ENCODE results near the gene TDRD5.
"Not testable (repeated sequence)": the region's sequence is repeated elsewhere in the genome, so short reads cannot be mapped to it uniquely, and the experiment has no call there.

TDRD5 gene

DNA sequence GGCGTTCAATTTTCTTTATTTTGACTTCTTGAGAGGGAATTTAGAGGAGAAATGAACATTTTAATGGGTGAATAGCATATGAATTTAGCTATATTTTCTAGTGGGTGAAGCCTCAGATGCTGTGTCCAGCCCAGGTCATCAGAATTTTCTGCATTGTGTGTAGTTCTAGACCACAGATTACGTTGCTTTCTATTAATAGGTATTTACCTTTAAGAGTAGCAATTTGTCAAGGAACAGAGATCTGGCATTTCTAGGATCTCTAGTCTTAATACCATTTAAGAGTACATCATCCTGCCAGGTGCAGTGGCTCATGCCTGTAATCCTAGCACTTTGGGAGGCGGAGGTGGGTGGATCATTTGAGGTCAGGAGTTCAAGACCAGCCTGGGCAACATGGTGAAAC, 20.7 kb downstream of the TDRD5 start:
- no peak for DNase-seq

DNA sequence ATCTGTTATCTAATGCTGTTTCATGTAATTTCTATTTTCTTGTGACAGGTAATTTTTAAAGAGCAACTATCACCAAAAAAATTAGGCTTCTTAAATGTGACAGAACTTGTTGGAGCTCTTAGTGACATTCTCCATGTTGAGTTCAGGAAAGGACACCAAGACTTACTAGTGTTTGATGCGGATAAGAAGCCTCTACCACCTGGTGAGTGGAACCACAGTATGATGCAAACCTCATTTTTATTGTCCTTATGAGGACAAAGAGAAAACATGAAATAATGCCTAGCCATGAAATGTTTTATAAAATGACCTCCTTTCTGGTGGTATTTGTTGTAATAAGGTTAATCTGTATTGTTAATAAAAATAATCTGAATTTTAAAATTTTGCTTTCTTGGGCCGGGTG, 39.1 kb downstream of the TDRD5 start:
- no peak for DNase-seq

DNA sequence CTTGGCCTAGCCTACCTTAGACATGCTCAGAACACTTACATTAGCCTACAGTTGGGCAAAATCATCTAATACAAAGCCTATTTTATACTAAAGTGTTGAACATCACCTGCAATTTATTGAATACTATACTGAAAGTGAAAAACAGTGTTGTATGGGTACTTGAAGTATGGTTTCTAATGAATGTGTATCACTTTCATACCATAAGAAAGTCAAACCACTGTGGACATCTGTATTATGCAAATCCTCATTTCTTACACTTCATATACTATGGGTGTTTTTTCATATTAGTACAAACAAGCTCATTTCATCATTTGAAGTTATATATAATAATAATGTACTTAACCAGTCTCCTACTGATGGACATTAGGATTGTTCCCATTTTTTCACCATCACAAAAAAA, 41.2 kb downstream of the TDRD5 start:
- DNase-seq = no peak

DNA sequence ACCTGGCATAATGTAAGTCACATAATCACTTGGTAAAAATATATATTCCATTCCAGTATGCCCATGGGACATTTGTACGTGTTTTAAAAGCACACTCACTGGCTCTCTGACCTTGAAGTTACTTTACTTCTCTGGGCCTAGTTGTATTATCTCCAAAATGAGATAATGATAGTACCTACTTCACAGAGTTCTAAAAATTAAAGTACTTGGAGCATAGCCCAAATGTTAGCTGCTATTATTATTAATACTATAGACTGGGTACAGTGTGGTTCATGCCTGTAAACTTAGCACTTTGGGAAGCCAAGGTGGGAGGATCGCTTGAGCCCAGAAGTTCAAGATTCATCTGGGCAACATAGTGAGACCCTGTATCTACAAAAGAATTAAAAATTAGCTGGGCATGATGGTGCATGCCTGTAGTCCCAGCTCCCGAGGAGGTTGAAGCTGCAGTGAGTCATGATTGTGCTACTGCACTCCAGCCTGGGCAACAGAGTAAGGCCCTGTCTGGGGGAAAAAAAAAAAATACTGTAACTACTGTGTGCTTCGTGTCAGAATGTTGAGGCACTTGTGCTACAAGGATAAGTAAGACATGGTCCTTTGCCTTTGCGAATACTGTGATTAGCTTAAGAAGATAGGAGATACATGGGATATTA, 45.7 kb downstream of the TDRD5 start:
- DNase-seq = no peak

DNA sequence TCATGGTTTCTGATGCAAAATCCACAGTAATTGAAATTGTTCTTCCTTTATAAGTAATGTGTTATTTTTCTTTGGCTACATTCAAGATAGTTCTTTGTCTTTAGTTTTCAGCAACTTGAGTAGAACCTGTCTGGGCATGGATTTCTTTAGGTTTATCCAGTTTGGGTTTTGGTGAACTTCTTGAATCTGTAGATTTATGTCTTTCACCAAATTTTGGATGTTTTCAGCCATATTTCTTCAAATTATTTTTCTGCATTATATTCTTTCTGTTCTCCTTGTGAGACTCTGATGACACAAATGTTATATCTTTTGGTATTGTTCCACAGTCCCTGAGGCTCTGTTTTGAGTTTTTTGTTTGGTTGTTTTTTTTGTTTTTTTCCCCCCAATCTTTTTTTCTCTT, 69.4 kb downstream of the TDRD5 start:
- no peak for DNase-seq

DNA sequence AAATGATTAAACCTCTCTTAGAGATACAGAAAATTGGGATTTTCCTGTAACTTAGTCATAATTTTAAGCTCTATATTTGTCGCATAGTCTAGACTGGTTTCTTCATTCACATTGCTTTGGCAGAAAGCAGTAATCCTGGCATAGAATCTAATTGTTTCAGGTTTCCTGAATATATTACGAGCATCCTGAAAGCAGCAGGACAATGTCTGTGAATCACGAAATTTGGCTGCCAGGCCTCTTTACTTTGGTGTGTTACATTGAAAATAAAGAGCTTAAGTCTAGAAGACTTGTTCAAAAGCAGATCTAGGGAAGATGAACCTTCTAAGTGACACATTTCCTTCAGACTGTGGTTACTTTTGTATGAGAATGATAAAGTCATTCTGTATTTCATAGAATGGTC, 72.2 kb downstream of the TDRD5 start:
- DNase-seq = no peak

DNA sequence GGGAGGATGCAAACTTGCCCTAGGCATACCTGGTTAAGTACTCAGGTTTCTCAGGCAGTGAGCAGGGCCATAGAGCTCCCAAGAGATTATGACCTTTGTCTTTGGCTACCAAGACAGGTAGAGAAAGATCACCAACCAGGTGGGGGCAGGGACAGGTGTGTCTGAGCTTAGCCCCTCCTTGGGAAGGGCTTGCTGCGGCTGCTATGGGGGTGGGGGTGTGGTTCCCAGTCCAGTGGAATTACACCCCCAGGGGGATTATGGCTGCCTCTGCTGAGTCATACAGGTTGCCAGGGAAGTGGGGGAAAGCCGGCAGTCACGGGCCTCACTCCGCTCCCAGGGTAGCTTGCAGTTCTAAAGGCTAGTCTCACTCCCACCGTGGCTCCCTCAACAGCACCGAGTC, 86.2 kb downstream of the TDRD5 start:
- no peak for DNase-seq

DNA sequence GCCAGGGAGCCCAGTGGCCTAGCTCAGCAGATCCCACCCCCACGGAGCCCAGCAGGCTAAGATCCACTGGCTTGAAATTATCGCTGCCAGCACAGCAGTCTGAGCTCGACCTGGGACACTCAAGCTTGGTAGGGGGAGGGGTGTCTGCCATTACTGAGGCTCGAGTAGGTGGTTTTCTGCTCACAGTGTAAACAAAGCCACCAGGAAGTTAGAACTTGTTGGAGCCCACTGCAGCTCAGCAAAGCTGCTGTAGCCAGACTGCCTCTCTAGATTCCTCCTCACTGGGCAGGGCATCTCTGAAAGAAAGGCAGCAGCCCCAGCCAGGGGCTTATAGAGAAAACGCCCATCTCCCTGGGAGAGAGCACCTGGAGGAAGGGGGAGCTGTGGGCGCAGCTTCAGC, 102.9 kb downstream of the TDRD5 start:
- not testable (repeated sequence) for DNase-seq

DNA sequence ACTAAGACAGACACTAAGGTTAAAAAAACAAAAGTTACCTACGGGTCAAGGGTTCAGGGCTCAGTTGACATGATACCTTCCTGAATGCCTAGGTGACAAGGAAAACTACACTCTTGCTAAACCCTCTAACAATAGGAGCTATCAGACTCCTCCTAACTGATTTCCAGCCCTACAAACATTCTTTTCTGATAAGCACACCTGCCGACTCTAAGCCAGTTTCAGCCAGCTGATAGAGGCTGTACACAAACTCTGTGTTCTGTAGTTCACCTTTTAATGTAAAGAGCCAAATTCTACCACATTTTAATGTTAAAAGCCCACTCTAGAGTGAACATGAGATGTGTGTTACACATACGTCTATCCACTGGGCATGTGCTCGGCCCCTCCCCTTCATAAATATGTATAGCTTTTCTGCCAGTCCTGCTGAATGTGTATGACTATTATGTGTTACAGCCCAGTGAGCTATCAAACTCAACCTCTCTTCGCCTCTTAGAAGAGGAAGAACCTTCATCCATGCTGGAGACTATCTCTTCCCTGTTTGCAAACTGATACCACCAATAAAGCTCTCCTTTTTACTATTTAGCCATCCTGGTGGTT, 111.4 kb downstream of the TDRD5 start:
- DNase-seq = no peak

DNA sequence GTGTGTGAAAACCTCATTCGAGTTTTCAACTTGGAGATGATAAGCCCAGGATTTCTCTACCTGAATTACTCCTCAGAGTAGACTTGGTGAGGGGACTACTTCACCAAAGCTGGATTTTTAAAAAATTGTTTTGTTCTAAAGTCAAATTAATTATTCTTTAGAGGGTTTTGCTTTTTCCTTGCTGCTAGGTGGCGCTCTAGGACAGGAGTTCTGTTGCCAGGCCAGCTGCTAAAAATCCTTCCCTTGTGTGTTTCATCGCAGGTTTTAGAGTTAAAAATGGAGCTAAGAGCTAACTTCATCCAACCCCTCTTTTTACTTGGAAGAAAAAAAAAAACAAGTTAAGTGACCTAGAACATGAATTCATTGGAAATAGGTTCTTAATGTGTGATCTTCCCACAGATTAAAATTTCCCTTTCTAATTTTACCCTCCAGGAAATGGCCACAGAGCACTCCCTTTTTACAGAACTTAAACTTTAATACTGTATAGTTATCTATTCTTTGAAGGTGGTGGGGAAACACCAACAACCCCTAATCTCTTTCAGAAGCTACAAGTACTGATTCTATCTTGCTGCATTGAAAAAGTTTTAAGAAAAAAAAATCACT, 114.8 kb downstream of the TDRD5 start:
- DNase-seq = no peak

DNA sequence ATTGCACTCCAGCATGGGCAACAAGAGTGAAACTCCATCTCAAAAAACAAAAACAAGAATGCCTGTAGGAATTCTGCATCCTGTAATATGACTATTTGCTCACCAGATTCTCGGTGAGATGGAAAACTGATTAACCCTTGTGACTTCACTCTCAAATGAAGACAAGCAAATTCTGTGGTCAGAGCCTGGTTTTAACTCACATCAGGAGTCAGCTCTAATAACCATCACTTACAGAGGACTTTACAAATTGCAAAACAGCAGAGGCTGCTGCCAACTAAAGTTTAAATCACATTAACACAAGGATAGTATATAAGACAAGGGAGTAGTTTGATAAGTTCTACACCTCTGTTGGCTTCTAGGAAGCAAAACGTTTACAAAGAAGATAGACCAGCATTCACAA, 115.8 kb downstream of the TDRD5 start:
- DNase-seq = no peak

DNA sequence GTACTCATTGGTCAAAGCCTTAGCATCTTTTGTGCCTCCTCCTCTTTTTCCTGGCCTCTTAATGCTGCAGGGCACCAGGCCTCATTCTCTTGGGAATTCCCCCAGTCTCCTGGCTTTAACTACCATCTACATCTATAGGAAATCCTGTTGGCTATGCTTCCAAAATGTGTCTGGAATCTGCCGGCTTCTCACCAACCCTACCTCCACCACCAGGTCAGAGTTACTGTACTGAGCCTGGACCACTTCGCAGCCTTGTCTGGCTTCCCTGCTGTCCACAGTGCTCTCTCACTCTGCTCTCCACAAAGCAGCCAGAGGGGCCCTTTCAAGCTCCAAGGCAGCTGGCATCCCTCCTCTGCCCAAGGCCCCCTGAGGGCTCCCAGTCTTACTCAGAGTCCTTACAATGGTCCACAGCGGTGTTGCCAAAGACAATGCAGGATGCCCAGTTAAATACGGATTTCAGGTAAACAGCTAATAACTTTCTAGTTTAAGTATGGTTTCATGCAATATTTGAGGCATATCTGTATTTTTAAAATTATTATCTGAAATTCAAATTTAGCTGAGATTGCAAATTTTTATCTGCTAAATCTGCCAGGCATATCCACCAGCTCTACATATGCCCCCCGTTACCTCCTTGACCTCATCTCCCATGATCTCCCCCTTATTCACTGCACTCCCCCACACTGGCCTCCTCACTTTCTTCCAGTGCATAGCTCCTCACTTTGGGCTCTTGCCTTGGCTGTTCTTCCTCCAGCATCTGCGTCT, 117.0 kb downstream of the TDRD5 start:
- no peak for DNase-seq

DNA sequence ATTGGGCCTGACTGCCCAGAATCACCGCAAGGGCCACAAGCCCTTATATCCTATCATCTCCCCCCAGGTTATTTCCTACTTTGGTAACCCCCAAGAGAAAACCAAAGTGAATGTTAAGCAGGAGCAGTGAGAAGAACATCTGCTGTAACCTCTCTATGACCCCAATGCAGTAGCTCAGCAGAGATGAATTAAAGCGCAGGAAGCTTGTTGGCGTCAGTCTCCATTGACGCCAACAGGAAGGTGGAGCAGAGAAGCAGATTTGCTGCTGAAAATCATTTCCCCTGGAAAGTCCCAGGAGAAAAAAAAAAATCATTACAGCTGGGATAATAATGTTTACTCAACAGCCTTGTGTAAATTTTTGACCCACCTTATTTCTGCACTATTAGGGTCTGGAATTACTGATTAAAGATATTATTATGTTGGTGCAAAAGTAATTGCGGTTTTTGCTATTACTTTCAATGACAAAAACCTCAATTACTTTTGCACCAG, 118.3 kb downstream of the TDRD5 start:
- DNase-seq = no peak

DNA sequence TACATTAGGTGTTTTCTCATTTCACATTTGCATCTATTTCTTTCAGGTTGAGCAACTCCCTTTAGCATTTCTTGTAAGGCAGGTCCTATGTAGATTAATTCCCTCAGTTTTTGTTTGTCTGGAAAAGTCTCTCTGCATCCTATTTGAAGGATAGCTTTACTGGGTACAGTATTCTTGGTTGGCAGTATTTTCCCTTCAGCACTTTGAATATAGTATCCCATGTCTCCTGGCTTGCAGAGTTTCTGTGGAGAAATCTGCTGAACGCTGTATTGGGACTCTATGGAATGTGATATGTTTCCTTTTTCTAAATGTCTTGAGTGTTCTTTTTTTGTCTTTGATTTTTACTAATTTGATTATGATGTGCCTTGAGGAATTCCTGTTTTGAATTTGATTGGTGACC, 122.5 kb downstream of the TDRD5 start:
- DNase-seq = no peak

DNA sequence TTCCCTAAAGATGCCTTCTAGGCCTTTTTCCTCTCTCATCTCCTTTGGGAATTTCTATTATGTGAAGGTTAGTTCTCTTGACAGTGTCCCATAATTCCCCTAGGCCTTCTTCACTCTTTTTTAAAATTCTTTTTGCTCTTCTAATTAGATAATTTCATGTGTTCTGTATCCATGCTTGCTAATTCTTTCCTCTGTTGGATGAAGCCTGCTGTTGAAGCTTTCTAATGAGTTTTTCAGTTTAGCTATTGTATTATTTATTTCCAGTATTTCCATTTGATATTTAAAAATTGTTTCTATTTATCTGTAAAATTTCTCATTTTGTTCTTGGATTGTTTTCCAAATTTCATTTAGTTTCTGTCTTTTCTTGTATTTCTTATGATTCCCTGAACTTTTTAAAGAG, 123.0 kb downstream of the TDRD5 start:
- DNase-seq = no peak

DNA sequence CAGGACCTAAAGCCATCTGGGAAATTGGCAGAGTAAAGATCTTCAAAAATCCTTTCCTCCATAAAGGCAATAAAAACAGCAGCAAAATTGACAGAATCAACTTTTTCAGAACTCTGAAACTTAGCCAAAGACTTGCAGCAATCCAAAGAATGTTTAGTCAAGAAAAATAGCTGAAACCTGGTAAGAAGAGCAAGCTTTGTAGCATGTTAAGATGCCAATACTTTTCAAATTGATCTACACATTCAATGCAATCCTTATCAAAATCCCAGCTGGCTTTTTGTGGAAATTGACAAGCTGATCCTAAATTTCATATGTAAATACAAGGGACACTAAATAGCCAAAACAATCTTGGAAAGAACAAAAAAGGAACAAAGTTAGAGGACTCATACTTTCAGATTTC, 127.6 kb downstream of the TDRD5 start:
- DNase-seq = no peak

DNA sequence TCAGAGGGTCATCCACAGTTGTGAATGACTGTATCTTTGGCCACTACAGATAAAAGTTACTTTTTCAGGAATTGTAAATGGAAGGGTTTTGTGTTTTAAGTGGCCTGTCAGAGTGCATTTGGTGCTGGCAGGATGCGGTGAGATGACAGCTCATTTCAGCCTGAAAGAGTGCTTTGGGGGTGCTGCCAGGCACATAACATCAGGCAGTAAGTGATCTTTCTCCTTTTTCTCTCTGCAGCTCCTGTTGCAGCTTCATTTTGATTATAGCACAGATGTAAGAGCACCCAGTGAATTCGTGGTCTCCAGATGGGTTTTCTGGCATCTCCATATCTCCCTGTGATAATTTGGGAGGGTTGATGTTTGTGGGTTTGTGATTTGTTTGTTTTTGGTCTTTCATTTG, 136.6 kb downstream of the TDRD5 start:
- DNase-seq = no peak

DNA sequence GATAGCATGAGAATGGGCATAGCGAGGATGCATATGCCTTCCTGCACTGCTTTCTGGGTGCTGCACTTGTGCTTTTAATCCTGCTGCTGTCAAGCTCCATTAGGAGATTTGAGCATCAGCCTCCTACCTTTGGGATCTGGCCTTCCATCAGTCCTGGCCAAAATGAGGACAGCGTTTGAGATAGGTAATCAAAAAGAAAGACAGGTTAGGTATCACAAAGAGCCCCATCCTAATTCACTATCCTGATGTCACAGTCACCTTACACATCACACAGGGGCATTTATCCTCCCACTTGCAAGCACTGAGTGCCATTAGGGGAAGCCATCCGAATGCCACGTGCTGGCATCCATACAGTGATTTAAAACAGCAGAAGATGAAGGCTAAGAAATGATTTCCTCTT, 138.2 kb downstream of the TDRD5 start:
- no peak for DNase-seq

DNA sequence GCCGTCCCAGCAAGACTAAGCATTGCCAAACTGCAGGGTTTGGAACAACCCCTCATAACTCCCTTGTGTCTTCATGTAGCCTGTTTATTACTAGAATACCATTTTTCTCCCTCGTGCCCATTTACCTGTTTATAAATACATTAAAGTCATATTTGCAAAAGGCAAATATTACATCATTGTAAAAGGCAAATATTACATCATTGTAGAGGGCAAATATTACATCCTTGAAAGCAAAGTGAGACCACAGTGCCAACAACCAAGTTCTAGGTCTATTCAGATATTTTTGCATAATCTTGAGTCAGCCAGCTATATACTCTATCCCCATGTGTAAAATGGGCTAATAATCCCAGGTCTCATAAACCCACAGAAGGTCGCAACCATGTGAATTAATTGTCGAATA, 140.0 kb downstream of the TDRD5 start:
- no peak for DNase-seq

Data from NK-92 treated with Interleukin-12 subunit alpha and Interleukin-12 subunit beta, amount 100 ng/mL, for 24 hours (cell line).